Measurements from ENCODE around the gene KCNAB1.
"Not testable (repeated sequence)": the region's sequence is repeated elsewhere in the genome, so short reads cannot be mapped to it uniquely, and the experiment has no call there.

Gene KCNAB1

DNA sequence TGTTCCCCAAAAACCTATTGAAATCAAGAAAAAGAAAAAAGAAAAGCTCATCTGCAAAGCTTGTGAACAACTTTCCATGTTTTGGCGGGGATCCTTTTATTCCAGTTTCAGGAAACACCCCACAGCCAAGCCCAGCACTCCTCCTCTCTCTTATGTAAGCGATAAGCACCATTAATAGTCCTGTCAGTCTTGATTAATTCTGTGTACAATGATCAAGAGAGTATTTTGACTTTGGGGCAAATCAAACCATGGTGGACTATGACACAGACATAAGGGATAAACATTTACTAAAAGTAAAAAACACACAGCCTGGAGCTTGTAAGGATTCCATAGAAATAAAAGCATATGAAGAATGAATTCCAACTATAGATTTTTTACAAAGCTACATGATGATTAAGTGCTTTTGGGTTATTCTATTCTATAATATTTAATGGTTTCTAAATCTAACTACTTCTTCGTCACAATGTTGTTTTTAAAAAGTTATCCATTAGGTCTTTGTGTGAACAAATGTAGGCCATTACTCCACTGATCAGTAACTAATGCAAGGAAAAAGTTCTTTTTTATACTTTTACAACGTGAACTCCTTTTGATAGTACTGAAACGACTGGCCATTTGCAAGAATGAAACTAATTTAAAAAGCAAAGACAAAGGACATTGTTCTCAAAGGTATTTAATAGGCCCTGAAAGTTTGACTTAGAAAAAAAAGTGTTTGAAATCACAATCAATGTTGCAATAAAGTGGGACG, 106.5 kb downstream of the KCNAB1 start:
- DNase-seq = no peak

DNA sequence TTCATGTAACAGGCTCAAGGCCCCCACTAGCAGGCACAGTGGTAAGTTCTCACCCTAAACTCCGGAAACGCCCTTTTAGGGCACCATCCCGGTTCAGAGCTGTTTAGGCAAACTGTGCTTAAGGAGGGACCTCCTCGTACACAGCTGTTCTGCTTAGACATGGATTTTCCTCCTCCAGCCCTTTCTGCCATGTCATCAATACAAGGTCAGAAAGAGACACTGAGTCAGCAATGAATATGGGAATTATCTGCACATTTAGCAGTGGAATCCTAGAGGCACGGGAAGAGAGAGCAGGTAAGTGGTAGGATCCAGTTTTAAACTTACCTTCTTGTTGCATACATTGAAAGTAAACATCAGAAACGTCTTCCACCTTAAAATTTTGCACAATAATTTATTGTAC, 107.3 kb downstream of the KCNAB1 start:
- no peak for DNase-seq

DNA sequence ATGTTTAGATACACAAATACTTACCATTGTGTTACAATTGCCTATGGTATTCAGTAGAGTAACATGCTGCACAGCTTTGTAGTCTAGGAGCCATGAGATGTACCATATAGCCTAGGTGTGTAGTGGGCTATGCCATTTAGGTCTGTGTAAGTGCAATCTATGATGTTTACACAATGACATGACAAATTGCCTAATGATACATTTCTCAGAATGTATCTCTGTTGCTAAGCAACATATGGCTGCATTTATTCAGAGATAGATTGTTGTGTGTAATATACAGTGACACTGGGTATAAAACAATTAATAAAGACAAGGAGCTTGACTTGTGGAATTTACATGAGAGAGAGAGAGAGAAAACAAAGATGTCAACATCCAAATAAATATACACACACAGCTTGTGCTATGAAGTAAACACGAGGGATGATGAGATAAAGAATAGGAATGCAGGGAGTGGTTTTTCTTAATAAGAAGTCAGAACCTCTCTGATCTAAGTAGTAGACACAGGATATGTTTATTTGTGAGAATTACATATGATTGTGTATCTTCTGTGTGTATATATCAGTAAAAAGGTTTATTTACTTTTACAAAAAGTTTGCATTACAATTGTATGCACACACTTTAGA, 110.0 kb downstream of the KCNAB1 start:
- DNase-seq = no peak

DNA sequence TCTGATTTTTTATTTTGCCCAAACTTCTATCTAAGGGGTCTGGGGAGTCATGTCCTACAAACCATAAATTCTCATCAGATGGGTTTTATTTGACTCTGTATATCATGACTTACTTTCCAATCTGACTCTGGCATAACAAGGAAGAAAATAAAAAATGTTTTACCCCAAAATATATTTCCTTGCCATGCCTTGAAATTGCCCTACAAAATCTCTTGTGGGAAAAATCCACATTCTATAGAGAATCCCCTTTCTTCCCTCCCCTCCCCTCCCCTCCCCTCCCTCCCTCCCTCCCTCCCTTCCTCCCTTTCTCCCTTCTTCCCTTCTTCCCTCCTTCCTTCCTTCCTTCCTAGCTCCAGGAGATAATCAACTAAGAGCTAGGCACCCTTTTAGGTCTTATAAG, 110.8 kb downstream of the KCNAB1 start:
- not testable (repeated sequence) for DNase-seq

DNA sequence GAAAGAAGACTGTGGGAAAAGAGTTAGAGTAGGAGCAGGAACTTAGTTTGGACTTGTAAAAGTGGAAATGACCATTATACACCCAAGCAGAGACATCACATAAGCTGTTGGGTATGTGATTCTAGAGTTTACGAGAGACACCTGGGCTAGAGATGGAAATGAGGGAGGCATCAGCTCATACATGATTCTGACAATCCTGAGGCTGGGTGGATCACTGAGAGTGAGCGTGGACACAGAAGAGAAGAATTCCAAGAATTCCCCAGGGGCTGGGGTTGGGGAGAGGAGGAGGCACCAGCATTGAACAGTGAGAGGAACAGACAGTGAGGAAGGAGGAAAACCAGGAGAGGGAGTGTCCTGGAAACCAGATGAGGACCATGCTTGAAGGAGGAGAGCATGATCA, 113.5 kb downstream of the KCNAB1 start:
- DNase-seq = no peak

DNA sequence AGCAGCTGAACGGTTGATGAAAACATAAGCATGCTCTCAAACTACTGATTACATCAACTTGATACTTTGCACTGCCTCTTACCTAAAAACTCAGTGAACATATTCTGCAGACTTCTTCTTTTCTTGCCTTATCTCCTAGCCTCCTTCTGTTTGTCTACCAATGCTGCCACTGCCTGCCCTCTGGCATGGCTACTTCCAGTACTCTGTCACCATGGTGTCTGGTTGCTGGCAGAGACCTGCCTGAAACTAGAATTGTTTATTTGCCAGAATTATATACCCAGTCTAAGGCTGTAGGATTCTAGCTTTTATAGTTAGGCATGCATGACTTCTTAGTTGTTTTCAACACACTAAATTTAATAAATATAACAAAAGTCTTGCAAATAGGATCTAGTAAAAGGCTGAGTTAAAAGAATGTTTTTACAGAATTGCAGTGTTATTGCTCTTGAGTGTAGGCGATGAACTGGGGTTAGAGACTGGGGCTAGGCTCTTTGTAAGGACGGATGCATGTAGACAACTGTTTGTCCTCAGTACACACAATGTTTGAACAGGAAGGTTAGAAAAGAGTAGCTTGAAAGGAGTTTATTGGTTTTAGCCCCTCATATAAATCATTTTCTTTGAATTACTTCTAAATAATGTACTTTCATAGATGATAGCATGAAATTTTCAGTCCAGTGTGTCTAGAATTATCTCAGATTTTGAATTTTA, 116.3 kb downstream of the KCNAB1 start:
- DNase-seq = no peak

DNA sequence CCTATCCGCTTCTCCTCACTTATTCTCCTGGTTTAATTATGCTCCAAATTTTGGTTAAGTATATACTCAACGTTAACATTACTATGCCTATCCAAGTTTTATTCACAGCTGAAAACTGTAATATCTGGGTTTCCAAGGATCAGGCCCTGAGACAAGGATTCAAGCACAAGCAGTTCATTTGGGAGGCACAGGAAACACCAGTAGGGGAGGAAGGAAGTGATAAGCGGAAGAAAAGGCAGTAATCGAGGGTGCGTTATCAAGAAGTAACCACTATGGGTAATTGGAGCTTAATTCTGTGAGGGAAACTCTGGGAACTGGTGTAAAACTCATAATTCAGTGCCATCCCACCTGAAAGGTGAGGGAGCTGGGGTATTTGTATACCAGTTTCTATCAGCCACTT, 120.3 kb downstream of the KCNAB1 start:
- no peak for DNase-seq

DNA sequence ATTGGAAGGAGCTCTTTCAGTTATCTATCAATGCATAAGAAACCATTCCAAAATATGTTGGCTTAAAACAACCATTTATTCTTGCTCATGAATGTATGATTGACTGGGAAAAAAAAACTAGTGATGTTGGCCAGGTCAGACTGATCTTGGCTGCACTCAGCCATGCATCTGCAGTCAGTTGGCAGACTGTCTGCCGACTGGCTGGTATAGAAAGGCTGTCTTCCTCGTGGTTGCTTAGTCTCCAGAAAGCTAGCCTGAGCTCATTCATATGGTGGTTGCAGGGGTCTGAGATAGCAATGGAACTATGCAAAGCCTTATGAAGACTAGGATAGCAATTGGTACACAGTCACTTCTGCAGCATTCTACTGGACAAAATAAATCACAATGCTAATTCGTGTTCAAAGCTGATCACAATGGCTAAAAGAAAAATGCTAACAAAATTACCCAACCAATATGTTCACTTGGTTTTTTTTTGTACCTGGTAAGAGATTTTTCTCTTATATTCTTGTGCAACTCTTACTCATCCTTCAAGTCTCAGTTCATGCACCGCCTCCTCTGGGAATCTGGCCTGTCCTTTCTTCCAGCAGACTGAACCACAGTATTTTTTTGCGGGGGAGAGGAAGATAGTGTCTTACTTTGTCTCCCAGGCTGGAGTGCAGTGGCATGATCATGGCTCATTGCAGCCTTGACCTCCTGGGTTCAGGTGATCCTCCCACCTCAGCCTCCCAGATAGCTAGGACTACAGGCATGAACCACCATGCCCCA, 126.8 kb downstream of the KCNAB1 start:
- DNase-seq = no peak

DNA sequence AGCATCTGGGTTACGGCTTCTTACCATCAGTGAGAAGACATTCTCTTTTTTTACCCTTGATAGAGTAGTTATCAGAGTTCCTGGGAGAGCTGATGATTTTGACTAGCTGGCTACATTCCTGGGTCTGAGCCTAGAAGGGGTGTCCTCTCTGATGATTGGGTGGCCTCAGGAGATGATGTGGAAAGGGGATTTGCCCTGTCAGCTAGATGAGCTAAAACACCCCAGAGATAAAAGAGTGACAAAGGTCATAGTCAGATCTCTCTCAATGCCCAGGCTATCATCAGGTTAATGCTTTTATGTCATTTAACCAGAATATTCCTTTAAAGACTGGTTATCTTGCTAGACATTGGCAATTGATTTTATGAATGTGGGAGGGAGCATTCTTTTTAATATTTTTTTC, 130.2 kb downstream of the KCNAB1 start:
- DNase-seq = no peak

DNA sequence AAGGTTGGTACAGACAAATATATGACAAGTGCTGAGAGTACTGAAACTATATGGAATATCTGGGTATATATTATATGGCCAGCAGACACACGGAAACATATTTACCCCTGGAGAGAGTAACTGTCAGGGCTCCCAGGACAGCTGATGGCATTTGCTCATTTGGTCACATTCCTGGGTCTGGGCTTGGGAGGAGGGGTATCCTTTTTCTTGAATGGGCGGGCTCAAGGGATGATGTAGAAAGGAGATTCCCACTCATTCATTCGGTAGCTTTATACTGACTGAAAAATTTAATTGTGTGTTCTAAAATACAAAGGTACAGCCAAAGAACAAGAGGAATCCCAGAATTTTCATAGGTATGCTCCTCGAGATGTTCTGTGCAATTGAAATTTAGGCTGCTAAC, 131.0 kb downstream of the KCNAB1 start:
- DNase-seq = no peak

DNA sequence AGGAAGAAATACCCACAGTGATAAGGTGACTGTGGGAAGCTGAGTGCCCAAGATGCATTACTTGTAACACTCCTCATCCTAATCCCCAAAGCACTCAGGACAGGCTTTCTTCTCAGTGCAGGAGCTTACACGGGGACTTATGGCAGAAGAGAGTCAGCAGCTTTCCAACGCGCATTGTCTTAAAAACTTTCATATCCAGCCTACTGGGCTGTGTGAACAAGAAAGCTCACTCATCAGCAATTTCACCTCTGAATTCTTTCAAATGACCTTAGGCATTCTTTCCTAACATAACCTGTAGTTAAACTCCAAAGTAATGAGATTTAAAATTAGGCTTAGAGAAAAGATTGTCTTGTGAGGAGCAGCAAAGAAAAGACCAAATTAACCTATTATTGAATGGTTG, 132.3 kb downstream of the KCNAB1 start:
- no peak for DNase-seq

DNA sequence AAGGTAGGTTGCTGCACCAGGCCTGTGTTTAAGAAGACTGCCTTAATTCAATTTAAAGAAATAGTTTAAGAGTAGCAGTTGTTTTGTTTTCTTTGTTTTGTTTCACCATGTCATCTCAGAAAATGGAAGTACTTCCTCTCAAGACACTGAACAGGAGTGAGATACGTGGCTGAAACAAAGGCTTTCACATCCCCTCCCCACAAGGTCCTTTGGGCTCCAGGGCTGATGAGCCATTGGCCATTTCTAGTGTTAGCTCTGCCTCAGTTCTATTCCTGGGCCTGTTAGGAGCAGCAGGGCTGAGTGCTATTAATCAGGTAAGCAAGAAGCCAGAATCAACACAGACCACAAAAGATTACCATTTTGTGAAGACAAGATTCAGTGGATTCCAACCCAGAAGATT, 132.8 kb downstream of the KCNAB1 start:
- DNase-seq = no peak

DNA sequence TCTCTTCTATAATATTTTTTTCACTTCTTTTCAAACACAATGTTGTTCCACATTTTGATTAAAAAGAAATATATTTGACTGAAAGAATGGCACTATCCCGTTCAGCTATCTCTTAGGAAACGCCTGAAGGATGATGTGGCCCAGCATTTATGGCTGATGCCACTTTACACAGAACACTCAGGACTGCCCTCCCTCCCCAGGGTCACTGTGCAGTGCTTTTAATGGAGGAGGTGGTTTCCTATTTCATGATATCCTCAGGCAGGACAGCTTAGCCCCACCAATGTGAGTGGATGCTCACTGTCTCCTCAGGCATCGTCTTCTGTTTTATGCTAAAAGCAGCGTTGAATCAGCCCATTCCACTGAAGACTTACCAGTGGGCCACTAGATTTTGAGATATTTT, 135.9 kb downstream of the KCNAB1 start:
- DNase-seq = no peak

DNA sequence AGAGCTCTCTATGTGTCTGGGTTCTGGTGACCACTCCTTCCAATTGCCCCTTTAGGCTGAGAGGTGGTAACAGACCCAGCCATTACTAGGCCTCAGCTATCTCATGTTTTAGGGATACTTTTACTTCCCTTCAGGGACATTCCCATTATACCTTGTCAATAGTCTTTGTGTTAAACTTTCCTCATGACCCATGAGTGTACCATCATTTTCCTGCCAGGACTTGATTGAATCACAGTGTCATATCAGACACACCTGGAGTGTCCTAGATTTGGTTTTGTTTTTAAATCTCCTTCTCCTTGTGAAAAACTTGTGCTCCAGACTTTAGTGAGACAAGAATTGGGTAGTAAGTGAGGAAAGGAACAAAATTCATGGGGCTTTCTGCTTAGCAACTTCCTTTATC, 136.6 kb downstream of the KCNAB1 start:
- DNase-seq = no peak

DNA sequence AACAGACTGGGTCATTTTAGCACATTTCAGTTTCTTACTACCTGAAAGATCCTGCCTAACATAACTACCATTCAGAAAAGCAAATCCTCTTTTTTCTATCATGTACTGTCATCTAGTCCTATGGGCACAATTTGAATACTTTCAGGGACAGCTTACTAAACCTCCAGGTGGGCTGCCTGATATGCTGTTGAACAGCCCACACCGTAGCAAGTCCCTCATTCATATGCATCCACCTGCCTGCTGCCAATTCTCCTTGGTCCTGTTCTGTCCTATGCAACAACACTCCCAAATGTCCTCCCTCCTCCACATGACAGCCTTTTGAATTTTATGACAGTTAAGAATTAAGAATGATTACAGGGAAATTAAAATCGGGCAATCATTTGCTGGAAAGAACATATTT, 137.9 kb downstream of the KCNAB1 start:
- DNase-seq = no peak

DNA sequence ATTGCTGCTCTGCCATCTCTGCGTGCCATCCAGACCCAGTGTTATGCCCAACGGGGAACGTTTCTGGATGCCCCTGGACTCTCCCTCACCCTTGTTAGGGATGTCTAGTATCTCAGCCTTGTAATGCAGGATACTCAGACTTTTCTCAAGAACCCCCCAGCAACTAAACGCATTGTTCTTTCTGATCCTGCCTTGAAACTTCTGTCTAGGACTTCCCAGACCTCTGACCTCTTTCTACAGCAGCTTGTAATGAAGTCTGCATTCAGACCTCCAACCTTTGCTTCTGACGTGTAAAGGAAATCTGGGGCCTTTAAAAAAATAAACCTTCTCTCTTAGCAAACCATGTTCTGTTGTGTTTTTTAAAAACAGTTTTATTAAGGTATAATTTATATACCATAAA, 139.5 kb downstream of the KCNAB1 start:
- no peak for DNase-seq

DNA sequence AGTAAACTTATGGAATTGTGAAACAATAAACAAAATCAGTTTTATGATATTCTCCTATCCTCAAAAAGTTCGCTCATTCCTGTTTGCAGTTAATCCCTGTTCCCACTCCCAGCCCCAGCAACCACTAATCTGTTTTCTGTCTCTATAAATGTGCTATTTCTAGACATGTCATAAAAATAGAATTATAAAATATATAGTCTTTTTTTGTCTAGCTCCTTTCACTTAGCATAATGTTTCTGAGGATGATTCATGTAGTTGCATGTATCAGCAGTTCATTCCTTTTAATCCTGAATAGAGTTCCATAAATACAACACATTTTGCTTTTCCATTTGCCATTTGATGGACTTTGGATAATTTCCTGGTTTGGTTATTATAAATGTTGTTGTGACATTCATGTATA, 140.0 kb downstream of the KCNAB1 start:
- no peak for DNase-seq

DNA sequence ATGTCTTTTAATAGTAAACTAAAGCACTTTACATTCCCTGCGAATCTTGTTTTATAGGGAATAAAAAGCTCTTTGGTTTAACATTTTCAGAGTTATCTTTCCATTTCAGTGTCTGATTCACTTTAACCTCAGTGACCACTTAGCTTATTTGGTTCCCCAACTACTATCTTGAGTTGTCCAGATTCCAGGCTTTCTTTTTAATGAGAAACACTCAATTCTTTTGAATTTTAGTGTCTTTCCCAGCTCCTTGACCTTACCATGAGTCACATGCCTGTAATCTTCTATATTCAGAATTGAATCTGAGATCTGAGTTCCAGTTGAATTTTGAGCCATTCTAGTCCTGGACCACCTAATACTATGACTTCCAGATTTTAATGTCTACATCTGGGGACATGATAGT, 144.4 kb downstream of the KCNAB1 start:
- DNase-seq = no peak

DNA sequence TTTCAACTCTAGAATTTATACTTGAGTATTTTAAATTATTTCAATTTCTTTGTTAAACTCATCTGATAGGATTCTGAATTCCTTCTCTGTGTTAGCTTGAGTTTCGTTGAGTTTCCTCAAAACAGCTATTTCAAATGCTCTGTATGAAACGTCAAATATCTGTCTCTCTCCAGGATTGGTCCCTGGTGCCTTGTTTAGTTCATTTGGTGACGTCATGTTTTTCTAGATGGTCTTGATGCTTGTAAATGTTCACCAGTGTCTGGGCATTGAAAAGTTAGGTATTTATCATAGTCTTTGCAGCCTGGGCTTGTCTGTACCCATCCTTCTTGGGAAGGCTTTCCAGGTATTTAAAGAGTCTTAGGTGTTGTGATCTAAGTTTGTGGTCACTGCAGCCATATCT, 151.1 kb downstream of the KCNAB1 start:
- DNase-seq = no peak

DNA sequence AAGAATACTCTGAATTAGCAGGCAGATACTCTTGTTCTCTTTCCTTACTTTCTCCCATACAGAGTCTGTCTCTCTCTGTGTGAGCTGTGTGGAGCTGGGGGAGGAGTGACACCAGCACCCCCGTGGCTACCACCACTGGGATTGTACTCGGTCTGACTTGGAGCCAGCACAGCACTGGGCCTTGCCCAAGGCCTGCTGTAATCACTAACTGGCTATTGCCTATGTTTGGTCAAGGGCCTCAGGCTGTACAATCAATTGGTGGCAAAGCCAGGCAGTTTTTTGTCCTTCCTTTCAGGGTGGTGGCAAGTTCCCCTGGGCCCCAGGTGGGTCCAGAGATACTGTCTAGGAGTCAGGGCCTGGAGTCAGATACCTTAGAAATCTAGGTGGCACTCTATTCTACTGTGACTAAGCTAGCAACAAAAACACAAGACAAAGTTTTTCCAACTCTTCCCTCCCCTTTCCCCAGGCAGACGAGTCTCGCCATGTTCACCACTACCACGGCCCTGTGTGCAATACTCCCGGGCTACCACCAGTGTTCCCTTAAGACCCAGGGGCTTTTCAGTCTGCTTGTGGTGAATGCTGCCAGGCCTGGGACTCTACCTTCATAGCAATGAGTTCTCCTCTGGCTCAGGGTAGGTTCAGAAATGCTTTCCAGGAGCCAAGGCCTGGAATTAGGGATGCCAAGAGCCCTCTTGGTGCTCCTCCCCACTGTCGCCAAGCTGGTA, 151.8 kb downstream of the KCNAB1 start:
- DNase-seq = no peak

DNA sequence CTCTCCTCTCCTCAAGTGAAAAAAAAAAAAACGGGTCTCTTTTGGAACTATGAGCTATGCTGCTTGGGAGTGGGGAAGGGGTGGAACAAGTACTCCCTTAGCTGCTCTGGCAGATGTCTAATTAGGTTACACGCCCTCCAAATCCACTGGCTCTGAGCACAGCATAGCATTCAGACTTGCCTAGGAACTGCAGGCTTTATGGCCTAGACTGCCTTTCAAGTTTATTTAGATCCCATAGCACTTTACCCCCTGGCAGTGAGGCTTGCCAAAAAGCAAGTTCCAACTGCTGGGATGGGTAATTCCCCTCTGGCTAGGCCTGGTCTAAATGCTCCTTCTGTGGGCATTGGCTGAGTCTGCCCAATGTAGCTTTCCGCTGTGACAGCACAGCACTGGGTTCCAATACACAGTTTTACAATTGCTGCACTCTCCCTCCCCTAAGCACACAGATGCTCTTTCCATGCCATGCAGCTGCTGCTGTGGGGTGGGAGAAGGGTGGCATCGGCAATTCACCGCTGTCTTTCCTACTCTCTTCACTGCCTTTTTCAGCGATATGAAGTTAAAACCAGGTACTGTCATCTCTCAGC, 152.8 kb downstream of the KCNAB1 start:
- DNase-seq = no peak

DNA sequence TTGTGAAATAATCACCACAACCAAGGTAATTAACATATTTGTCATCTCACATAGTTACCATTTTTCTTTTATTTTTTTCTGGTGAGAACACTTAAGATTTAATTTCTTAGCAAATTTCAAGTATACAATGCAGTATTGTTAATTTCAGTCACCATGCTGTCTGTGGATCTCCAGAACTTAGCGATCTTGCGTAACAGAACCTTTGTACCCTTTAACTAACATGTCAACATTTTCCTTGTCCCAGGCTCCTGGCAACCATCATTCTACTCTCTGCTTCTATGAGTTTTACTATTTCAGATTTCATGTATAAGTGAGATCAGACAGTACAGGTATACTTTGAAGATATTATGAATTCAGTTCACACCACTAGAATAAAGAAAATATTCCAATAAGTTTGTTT, 154.4 kb downstream of the KCNAB1 start:
- no peak for DNase-seq

DNA sequence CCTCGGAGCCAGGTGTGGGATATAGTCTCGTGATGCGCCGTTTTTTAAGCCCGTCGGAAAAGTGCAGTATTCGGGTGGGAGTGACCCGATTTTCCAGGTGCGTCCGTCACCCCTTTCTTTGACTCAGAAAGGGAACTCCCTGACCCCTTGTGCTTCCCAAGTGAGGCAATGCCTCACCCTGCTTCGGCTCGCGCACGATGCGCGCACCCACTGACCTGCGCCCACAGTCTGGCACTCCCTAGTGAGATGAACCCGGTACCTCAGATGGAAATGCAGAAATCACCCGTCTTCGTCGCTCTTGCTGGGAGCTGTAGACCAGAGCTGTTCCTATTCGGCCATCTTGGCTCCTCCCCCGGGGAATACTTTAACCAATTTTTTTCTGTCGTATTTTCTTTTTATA, 164.3 kb downstream of the KCNAB1 start:
- not testable (repeated sequence) for DNase-seq
